Kidney capillary endothelial cell (primary cell): ENCODE results near the gene SLC9A6.
A peak's percentile ranks its signal among the peaks of the same experiment; 100 is the strongest.
"Not testable (repeated sequence)": the region's sequence is repeated elsewhere in the genome, so short reads cannot be mapped to it uniquely, and the experiment has no call there.

Experiments used
- DNase-seq: peaks from one replicate; pipeline ENCODE4 v3.0.0-alpha.2; 2018; ENCODE audit warnings: low spot score

Gene SLC9A6

GRCh38 chrX:136063340-136064079 is 78.3 kb downstream of the SLC9A6 start:
- no peak for DNase-seq

GRCh38 chrX:136064661-136065043 is 79.4 kb downstream of the SLC9A6 start:
- no peak for DNase-seq

GRCh38 chrX:136065044-136065671 is 79.9 kb downstream of the SLC9A6 start:
- peak; percentile 42 for DNase-seq

DNA sequence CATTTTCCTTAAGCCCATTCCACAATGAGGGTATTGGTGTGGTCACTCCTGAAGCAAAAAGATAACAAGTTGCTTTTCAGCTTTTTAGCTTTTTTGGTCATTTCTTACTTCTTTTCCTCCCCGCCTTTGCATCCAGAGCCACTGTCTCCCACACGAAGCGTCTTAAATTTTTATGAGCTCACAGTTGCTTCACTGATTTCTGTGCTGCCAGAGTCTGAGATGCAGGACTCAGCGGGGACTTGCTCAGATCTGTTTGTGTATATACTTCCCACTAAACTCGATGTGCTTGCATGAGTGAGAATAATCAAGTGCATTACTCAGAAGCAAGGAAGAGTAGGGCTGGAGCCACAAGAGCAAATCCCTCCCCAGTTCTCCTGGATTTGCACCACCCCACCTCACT is 81.9 kb downstream of the SLC9A6 start:
- DNase-seq: no peak

DNA sequence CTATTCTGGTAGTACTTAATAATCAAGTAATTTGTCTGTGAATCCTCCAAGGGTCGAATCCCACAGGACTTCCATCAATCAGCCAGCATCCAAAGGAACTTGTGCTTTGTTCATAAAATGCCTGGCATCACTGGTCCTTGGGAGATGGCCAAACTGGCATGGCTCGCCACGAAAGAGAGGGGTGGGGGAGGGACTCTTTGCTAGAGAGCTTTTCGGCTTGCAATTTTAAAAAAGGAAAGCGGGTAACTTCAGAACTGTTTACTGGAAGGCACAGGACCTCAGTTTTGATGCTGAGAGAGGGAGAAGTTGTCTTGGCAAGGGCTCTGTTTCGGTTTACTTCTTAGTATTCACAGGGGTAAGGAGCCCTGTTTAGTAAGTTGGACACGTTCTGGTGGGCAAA is 82.7 kb downstream of the SLC9A6 start:
- DNase-seq: no peak

GRCh38 chrX:136076942-136077341 is 91.7 kb downstream of the SLC9A6 start:
- DNase-seq: no peak

DNA sequence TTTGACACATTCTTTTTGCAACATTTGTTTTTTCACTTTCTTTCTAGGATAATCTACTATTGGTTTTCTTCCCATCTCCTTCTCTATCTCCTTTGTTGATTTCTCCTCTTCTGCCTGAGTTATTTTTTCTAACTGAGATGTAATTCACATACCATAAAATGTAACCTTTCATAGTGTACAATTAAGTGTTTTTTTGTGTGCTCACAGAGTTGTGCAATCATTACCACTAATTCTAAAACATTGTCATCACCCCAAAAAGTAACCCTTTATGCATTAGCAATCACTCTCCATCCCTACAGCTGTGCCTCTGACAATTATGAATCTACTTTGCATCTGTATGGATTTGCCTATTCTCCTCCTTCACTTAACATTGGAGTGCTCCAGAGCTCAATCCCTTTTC is 95.5 kb downstream of the SLC9A6 start:
- DNase-seq: no peak

DNA sequence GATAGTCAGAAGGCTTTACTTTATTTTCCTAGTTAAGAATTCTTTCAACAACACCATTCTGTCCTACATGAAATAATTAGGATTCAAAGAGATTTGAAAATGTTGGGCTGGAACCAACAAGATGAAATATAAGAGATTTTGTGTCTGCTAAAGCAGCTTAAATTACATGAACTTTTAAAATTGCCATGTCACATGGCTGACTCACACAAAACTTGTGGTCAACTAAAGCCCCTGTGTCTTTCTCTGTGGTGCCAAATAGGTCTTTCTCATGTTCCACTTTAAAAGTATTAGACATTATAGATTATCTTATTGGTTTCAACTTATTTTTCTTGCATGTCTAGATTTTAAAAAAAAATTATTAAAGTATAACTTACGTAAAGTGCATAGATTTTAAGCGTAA is 101.3 kb downstream of the SLC9A6 start:
- DNase-seq: no peak

GRCh38 chrX:136091898-136092297 is 106.7 kb downstream of the SLC9A6 start:
- not testable (repeated sequence) for DNase-seq

- DNase-seq: no peak
Observed at GRCh38 chrX:136094962-136095361, 109.7 kb downstream of the SLC9A6 start.
